ENCODE measurements around the gene CELF2.

CELF2 gene

DNA sequence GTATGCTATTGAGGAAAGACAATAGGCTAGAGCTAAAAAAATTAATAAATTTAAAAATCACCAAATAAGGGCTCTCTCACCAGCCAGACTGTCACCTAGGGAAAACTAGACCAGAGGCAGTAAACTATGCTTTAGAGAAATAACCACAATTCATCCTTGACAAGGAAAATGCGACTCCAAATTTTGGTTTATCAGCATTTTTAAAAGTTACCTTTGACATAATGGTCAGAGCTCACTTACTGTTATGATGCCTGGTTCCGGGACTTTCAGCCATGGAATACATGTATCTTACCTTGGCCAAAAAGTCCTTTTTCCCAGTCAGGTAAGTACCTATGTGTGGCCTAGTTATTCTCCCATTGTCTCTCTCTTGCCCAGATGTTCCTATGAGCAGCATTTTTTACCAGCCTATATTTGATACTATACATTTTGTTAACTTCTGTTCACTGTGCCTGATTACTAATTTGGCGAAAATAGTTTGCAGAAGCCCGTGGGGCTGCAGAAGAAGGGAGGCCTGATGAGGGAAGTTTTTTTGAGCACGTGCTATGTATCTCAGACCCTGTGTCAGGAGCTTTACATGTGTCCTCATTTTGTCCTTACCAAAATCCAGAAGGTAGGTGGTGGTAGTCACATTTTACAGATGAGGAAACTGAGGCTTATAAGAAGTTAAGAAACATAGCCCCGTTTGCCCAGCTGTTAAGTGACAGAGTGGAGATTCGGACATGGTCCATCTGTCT is 149.7 kb downstream of the CELF2 start:
- Histone ChIP-seq H2AFZ (no peak overlapping the region), H3K27me3 (ENCODE audit: control insufficient read depth, insufficient read depth, low read length) (no peaks in the 10 kb centered on the region), H3K9ac (no peak overlapping the region), H3K4me3 (ENCODE audit: low read depth, low read length) (no peak overlapping the region), H3K79me2 (no peaks in the 10 kb centered on the region), H3K9me3 (ENCODE audit: control insufficient read depth, low read length) (no peaks in the 10 kb centered on the region), H3K36me3 (ENCODE audit: control insufficient read depth, insufficient read depth, low read length) (no peaks in the 10 kb centered on the region), H3K4me1 (peaks cover 4% of the 10 kb centered on the region), H3K27ac (no peak overlapping the region), H3K4me2 (ENCODE audit: low read length) (no peak overlapping the region)
- TF ChIP-seq, protein P1, sequence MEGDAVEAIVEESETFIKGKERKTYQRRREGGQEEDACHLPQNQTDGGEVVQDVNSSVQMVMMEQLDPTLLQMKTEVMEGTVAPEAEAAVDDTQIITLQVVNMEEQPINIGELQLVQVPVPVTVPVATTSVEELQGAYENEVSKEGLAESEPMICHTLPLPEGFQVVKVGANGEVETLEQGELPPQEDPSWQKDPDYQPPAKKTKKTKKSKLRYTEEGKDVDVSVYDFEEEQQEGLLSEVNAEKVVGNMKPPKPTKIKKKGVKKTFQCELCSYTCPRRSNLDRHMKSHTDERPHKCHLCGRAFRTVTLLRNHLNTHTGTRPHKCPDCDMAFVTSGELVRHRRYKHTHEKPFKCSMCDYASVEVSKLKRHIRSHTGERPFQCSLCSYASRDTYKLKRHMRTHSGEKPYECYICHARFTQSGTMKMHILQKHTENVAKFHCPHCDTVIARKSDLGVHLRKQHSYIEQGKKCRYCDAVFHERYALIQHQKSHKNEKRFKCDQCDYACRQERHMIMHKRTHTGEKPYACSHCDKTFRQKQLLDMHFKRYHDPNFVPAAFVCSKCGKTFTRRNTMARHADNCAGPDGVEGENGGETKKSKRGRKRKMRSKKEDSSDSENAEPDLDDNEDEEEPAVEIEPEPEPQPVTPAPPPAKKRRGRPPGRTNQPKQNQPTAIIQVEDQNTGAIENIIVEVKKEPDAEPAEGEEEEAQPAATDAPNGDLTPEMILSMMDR (IDR thresholded peaks at IDR 0.05) = no peak

DNA sequence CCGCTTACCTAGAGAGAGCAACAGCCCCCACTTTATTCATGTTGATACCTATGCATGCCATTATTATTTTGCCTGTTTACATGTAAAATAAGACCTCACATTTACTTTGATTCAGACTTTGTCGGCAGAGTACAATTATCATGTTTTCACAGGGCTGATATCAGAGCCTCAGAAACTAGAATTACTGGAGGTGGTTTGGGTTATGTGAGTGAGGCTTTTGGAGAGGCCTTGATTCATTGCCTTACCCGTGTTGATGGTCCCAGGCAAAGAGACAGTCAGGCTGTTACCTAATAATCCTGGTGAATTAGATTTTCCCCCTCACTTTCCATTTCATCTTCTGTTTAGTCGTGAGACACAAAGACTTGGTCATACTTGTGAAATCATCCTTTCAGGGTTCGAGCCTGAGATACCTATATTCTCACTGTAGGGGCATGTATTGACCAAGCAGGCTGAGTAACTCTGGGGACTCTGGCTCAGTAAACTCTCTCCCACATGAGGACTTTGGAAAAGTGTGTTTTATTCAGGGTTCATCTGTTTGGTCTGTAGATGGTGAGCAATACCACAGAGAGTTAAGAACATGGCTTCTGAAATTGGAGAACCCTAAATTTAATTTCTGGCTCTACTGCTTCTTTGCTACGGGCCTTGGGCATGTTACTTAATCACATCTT is 150.9 kb downstream of the CELF2 start:
- Histone ChIP-seq H3K9me3 (ENCODE audit: control insufficient read depth, low read length) (no peaks in the 10 kb centered on the region), H3K27me3 (ENCODE audit: control insufficient read depth, insufficient read depth, low read length) (no peaks in the 10 kb centered on the region), H2AFZ (no peak overlapping the region), H3K4me1 (peaks cover 4% of the 10 kb centered on the region), H3K36me3 (ENCODE audit: control insufficient read depth, insufficient read depth, low read length) (no peaks in the 10 kb centered on the region), H3K9ac (no peak overlapping the region), H3K27ac (no peak overlapping the region), H3K4me3 (ENCODE audit: low read depth, low read length) (no peak overlapping the region), H3K79me2 (no peaks in the 10 kb centered on the region), H3K4me2 (ENCODE audit: low read length) (no peak overlapping the region)
- TF ChIP-seq, protein P1 (IDR thresholded peaks at IDR 0.05) = no peak

DNA sequence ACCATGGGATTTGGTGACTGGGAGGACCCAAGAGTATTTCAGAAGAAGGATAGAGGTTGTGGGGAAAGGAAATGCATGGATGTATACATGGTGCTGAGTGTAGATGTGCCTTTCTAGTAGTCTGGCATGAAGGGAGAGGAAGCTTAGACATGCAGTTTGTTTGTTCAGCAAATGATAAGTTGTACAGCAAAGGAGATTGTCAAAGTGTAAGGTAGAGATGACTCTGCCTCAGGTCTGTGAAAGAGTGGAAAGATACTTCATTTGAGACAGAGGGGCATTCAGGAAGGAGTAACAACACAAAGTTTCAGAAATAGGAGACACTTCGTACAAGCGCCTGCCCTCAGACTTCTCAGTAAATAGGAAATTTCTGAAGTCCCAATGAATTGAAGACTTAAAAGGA is 152.3 kb downstream of the CELF2 start:
- no peak overlapping the region for H3K9ac ChIP-seq
- no peak overlapping the region for H3K4me3 ChIP-seq (ENCODE audit: low read depth, low read length)
- no peak overlapping the region for H3K4me2 ChIP-seq (ENCODE audit: low read length)
- no peaks in the 10 kb centered on the region for H3K27me3 ChIP-seq (ENCODE audit: control insufficient read depth, insufficient read depth, low read length)
- H3K79me2 ChIP-seq = no peaks in the 10 kb centered on the region
- TF ChIP-seq, protein P1 (IDR thresholded peaks at IDR 0.05) = no peak
- no peaks in the 10 kb centered on the region for H3K9me3 ChIP-seq (ENCODE audit: control insufficient read depth, low read length)
- no peaks in the 10 kb centered on the region for H3K36me3 ChIP-seq (ENCODE audit: control insufficient read depth, insufficient read depth, low read length)
- H2AFZ ChIP-seq = no peak overlapping the region
- peaks cover 4% of the 10 kb centered on the region for H3K4me1 ChIP-seq
- no peak overlapping the region for H3K27ac ChIP-seq

DNA sequence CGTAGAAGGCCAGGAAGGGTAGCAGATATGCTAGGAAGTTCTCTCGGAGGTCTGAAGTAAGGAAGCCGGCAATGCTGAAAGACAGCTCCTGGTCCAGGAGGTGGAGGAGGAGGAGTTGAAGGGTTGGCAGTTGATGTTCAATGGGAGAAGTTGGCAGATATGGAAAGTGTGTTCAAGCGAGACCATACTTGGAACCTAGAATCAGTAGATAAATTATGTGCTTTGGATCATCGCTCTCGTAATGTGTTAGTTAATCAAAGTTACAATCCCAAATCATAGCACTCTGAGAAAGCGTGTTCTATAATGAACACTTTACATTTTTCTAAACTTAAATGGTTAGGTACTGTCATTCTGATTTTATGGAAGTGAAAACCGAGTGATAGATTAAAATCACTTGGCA is 152.9 kb downstream of the CELF2 start:
- Histone ChIP-seq H3K9ac (no peak overlapping the region), H3K4me2 (ENCODE audit: low read length) (no peak overlapping the region), H2AFZ (no peak overlapping the region), H3K27me3 (ENCODE audit: control insufficient read depth, insufficient read depth, low read length) (no peaks in the 10 kb centered on the region), H3K9me3 (ENCODE audit: control insufficient read depth, low read length) (no peaks in the 10 kb centered on the region), H3K79me2 (no peaks in the 10 kb centered on the region), H3K4me3 (ENCODE audit: low read depth, low read length) (no peak overlapping the region), H3K36me3 (ENCODE audit: control insufficient read depth, insufficient read depth, low read length) (no peaks in the 10 kb centered on the region), H3K27ac (no peak overlapping the region), H3K4me1 (peaks cover 4% of the 10 kb centered on the region)
- TF ChIP-seq, protein P1 (IDR thresholded peaks at IDR 0.05) = no peak

Measured in parathyroid adenoma (tissue), 2 donors.